Suppressor macrophage treated with lipopolysaccharide for 1 hour (primary cell): ENCODE results near the gene HOXC13.

Experiments used
- DNase-seq, 3 donors: peaks; one replicate each; pipeline ENCODE4 v3.0.0-alpha.2; 2020 to 2022

The HOXC13 gene

GRCh38 chr12:53939141-53940108 is 794 bp downstream of the HOXC13 start:
- no peak for DNase-seq

DNA sequence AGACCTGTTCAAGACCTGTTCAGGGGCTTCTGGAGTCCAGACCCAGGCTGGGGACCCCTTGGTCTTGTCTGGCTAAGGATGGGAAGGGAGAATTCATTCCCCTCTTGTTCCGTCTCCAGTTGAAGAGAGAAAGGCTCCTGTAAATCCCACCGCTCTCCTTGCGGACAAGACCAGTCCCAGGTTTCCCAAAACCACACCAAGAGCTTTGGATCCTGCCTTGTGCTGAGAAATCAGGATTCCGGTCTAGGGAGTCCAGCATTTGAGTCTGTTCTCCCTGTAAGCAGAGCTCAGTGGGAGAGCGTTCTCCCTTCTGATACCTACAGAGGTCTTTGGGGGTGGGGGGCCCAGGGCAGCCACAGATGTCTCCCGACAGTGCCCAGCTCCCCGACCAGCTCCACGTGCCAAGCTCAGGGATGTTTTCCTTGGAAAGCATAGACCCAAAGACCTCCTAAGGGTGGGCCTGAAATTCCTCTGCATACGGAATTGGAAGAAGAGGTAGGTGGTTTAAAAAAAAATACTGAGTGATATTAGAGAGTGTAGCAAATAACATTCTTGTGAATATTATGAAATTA is 1.9 kb downstream of the HOXC13 start:
- DNase-seq = no peak

GRCh38 chr12:53941187-53941586 is 2.6 kb downstream of the HOXC13 start:
- no peak for DNase-seq

GRCh38 chr12:53941750-53942149 is 3.1 kb downstream of the HOXC13 start:
- no peak for DNase-seq

DNA sequence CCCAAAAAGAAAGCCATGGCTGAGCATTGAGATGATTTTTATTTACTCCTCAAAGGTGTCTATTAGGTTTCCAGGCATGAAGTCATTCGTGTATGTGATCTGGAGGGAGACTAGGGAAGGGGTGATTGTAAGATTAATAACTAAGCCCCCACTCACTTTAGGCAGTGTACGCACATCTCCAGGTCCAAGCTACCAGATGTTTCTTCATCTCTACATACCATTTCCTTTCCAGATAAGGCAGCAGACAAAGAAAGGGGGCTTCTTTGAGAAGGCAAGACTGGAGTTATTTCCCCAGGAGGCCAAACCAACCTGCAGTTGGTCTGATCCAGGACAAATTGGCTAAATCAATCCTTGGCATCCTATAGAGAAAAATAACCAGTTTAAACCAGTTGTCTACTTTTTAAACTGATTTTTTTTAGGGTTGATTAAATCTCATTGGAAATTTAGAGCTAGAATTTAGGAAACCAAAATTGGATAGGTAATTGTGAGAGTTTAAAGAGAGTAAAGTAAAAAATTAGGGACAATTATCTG is 3.9 kb downstream of the HOXC13 start:
- no peak for DNase-seq

DNA sequence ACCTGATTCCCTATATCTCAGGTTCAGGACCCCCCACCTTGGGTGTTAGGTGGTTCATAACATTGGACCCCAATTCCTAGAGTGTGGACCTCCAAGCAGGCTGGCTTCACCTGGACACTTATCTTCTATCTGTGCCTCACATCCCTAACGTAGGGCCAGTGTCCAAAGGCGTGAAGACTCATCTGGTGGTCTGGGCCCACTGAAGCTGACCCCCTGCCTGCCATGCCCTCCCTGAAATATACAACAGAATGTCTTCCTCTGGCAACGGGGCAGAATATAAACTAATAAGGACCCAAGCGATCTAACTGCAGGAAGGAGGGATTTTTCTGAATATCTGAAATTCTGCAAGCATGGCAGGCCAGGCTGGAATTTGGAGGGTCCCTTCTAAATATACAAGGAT is 5.6 kb downstream of the HOXC13 start:
- no peak for DNase-seq

DNA sequence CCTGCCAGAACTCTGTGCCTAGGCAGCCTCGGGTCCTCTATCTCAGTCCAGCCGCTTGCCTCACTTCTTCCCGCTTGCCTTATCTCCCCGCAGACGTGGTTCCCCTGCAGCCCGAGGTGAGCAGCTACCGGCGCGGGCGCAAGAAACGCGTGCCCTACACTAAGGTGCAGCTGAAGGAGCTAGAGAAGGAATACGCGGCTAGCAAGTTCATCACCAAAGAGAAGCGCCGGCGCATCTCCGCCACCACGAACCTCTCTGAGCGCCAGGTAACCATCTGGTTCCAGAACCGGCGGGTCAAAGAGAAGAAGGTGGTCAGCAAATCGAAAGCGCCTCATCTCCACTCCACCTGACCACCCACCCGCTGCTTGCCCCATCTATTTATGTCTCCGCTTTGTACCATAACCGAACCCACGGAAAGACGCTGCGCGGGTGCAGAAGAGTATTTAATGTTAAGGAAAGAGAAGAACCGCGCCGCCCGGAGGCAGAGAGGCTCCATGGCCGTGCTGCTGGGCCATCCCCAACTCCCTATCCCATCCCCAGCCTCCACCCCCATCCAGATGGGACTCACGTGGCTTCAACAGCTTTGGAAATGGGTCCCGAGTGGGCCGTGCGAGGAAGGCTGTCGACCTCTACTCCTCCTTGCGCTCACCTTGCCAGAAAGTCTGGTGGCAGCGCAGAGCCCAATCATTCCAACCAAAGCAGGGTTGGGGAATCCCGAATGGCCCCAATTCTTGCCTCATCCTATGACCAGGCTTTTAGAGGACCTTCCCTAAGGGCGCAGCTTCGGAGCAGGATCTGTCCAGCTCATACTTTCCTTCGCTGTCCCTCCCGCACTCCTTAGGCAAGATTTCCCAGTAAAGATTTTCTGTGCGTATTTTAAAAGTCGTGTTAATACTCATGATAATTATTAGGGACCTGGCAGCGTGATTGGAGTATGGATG is 6.5 kb downstream of the HOXC13 start:
- no peak for DNase-seq

- DNase-seq = no peak
Measured at GRCh38 chr12:53947743-53948142, 9.1 kb downstream of the HOXC13 start.

GRCh38 chr12:53948650-53949593 is 10.3 kb downstream of the HOXC13 start:
- peak; percentile 23 to 51 (median 40) for DNase-seq

DNA sequence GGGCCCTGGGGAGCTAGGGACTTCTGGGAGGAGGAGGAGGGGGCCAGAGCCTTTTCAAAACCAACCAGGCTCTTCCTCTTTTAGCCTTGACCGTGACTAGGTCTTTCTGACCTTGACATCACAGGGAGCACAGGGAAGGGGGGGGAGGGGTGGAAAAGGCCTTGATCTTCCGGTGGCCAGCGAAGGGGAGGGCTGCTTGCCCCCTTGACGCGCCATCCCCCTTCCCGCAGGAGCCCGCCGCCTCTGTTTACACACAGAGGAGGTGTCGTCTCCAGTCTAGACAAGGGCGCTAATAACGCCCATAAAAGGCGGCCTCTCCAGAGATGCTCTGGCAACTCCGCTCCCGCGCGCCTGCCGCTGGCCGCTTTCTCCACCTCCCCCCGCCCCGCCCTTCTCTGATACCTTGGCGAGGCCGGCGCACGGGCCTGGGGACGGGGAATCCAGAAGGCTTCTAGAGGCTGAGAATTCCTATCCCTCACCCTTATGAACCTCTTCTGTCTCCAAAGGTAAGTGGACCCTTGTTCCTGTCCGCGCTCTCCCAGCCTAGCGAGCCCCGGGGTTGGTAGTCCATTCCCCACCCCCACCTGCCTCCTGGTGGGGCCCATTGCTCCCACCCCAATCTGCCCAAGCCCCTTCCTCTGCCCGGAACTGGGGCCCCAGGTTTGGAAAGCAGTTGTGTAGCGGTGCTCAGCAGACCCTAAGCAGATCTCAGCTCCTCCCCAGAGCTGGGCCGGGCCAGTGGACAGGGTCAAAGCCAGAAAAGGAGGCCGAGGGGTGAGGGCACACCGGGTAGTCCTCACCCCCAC is 11.2 kb downstream of the HOXC13 start:
- DNase-seq = no peak

GRCh38 chr12:53950437-53950773 is 11.8 kb downstream of the HOXC13 start:
- no peak for DNase-seq

DNA sequence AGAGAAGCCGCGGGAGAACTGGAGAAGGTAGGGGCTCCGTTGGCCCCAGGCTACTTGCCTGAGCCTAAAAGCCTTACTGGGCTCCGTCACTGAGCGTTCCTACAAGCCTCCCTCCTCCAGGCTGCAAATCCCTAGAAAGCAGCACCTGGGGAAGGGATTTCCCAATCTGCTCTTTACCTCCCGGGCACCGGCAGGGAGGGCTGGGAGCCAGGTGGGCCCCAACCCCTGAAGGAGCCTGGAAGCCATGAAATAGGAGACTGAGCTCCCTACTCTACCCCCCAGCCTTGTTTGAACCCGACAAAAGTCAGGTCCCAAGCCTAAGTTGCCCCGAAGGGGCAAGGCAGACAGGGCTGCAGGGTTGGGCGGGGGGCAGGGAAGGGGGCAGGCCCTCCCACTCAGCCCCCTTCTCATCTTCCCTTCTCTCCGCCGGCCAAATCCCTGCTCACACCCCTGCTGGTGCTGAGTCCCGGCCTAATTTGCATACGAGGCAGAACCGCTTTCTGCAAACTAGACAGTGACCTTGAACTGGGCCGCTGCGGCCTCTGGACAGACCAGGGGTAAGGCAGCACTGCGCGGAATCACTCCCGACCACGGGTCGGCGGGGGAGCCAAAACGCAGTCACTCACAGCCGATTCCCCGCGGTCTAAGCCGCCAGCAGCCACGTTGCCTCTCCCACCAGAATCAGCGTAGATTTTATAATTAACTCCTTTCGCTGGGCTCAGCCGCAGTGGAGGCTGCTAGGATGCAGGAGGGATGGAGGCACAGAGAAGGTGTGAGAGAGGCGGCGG is 12.4 kb downstream of the HOXC13 start:
- no peak for DNase-seq

- DNase-seq = no peak
Measured at GRCh38 chr12:53951577-53952334, 13.1 kb downstream of the HOXC13 start.

GRCh38 chr12:53952335-53952694 is 13.7 kb downstream of the HOXC13 start:
- DNase-seq = no peak

DNA sequence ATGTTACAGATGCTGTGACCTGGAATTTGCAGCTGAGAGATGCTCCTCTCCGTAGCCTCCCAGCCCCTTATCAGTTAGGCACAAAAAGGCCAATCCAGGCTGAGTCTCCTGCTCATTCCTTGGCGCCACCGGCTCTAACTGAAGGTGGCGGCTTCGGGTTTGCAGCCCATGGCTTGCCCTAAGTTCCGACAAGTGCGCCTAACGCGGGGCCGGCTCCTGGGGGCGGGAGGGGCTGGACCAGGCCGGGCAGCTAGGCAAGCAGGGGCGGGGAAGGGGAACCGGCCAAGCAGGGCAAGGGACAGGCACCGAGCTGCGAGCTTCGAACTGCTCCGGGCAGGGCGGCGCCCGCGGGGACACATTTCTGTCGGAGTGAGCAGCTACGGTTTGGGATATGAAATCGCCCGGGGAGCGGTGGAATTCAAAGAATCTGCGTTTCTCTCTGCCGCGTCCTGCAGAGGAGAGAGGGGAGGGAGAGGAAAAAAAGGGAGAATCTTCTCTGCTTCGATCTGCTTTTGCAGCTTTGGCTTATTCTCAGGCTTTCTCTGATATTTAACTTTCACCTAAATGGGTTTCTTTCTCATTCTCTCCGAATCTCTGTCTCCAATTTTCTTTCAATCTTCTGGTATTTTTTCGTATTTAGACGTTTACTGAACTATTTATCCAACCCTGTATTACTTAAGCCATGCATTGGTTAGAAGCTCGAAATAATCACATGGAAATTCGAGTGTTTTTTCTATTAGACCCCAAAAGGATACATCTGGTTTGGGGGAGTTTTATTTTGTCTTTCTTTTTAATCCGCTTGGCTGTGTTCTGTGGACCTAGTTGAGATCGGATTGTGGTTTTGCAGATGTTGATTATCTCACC is 14.5 kb downstream of the HOXC13 start:
- no peak for DNase-seq

DNA sequence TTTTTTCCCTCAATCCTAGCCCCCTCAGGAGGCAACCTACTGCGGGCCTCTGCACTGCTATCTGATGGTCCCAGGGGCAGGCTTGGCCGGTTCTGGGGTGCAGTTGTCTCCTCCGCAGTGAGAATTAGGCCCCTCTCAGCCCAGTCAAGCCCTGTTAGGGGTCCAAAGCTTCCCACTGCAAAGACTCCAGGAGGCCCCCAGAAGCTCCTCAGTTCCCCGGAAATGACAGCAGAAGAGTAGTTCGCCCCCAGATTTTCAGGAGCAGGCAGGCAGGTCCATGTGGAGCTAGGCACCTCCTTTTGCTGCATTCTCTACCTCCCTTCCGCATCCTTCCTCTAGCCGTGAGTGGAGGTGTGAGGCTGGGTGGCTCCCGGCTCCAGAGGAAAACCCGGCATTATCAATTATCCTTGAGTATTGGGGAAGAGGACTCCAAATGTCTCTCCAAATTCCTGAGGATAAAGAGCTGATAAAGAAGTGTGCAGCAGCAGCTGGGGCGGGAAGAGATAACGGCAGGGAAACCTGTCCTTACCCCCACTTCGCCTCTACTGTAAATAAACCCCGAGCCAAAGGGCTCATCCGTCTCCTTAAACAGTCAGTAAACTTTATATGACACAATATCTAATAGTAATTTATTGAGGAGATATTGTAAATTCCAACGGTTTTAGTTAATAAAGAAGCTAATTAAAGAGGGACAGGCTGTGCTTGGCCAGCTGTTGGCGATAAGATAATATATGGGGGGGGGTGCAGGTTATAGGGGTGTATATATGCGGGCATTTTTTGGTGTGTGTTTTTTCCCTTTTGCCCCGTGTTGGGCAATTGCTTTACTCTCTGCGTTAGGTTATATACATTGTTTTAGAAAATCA is 15.4 kb downstream of the HOXC13 start:
- no peak for DNase-seq

DNA sequence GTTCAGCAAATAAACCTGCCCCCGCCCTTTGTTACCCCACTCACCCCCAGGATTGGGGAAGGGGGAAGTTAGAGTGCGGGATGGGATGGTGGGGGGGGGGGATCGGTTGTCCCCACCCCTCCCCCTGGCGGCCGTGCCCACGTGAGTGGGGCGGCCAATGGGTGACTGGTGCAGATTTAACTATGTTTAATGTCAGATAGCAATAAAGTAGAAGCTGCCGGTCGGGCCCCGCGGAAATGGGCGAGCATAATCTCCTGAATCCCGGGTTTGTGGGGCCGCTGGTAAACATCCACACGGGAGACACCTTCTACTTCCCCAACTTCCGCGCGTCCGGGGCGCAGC is 16.0 kb downstream of the HOXC13 start, which contains the start of gene HOXC12:
Gene HOXC12 (plus strand): TSS at position 210 of the 342 bp plus-strand sequence. CDS start 27 bp downstream, at position 237.
- no peak for DNase-seq
